ENCODE data around the gene ACOT7.

Gene ACOT7

GRCh38 chr1:6424000-6424565, 30.5 kb upstream of the ACOT7 start:
- DNase-seq, result no peak

DNA sequence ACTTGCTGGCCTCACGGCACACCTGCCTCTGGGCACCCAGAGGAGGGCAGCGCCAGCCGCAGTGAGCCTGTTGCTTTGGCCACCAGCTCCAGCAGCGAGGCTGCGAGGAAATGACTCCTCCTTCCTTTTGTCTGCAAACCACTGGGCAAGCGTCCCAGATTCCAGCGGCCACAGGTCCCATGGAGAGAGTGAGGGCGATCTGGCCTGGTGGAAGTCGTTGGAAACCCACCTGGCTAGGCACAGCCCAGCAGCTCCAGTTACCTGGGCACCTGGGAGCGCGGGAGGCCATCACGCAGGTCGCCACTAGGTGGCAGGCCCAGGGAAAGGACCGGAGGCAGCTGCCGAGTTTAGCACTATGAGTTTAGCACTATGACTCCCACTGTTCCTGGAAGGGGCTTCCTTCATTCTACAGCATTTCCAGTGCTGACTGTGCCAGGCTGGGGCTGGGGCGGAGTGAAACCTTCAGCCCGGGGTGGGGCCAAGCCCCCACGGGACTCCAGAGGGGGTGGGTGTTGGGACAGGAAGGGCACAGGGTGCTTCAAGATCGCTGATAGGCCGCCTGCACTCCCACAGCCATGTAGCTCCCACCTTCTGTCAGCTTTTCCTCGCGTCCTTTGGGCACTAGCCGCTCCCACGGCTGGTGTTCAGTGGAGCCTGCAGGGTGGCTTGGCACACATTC, 29.9 kb upstream of the ACOT7 start:
- peak; percentile 58 to 75 for DNase-seq

GRCh38 chr1:6421266-6421665, 27.7 kb upstream of the ACOT7 start:
- DNase-seq, result no peak

GRCh38 chr1:6420454-6421042, 27.0 kb upstream of the ACOT7 start:
- no peak for DNase-seq

DNA sequence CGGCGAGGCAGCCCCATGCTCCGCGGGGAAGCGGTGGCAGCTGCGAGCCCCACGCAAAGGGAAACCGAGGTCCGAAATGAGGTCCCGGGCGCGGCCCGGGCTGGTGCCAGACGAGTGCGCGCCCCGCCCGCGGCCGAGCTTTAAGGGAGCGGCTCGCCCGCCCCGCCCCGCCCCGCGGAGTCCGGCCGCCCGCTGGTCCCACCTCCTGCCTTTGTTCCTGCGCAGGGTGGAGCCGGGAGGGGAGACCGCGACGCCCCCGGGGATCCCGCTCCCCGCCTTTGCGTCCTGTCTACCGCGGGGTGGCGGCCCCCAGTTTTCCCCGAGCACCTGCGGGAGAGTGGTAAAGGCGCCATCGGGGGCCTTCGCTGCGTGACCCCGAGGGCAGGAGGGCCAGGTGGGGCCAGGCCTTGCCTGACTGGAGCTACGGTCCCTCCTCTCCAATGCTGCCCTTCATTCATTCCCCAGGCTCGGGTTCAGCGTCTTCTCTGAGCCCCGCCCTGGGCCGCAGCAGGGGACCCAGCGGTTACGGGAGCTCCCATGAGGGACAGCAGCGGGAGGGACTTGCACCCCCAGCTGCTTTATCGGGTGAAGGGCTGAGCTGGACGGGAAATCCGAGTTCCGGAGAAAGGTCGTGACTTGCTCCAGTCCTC, 26.4 kb upstream of the ACOT7 start, which contains the start of gene HES2:
Gene HES2, minus strand, starts transcription at position 116 of the 650 bp plus-strand sequence. Its CDS starts 99 bp downstream, at position 17.
- no peak for DNase-seq

DNA sequence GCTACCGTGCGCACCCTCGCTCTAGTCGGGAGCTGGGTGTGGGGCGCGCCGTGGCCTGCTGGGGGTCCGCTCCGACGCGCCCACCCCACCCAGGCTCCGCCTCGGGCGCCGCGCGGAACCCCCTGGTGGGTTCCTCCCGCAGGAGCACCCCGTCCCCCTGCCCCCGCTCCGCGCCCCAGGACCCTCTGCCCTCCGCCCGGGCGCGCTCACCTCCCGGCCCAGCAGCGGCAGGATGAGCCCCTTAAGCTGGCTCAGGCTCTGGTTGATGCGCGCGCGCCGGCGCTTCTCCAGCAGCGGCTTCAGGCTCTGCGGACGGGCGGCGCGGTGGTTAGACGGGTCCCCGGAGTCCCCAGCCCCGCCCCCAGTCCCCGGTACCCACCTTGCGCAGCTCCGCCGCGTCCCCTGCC, 25.8 kb upstream of the ACOT7 start:
- no peak for DNase-seq

GRCh38 chr1:6418668-6419396, 25.3 kb upstream of the ACOT7 start:
- DNase-seq, result no peak

- no peak for DNase-seq
These were observed 24.5 kb upstream of the ACOT7 start for GRCh38 chr1:6417961-6418667.

GRCh38 chr1:6416906-6417305, 23.3 kb upstream of the ACOT7 start:
- DNase-seq, result no peak

DNA sequence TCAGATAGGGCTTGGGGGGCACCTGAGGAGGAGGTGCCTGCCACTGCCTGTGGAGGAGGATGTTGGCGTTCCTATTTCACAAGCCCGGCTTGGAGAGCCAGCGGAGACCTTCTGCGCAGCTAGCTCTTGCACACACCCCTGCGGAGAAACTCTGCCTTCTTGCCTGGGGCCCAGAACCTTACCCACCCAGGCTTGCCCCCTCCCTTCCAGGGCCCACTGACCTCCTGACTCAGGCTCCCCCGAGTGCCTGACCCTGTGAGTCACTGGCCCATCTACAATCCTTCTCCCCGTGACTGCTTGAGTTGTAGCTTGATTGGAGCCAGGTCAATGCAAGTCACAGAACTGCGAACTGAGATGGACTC, 22.7 kb upstream of the ACOT7 start:
- DNase-seq, result no peak

GRCh38 chr1:6414881-6415626, 21.5 kb upstream of the ACOT7 start:
- no peak for DNase-seq

DNA sequence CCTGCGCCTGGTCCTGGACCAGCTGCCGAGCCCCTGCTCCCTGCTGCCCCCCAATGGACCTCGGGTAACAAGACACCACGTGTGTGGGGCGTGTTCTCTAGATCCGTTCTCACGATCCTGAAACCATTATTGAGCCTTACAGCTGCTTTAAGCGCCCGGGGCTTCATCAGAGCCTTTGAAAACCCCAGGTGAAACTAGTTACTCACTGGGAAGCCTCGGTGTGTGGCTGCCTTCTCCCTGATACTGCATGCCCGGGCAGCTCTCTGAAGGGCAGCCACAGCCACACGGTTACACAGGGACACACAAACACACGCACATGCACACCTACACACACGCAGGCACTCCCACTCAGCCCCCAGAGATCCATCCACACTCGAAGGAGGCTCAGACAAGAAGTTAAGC, 20.9 kb upstream of the ACOT7 start:
- DNase-seq, result peak in 1 of 2 donors; percentile 35

DNA sequence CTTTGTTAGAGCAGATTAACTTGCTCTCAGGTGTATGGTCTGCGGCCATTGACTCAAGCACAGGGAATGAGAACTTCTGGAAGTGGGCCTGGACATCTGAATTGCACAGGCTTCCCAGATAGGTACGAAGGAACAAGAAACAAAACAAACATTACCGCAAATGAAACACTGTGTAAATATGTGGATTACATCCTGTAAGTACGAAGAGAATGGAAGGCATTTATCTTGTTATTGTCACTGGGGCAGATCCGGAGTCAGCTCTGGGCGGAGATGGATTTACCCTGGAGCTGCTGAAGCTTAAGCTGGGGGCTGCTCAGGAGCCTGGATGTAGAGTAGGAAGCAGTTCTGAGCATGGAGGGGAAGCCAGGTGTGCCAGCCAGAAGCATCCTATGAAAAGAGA, 19.3 kb upstream of the ACOT7 start:
- DNase-seq, result no peak

- DNase-seq, result no peak
These were observed 16.8 kb upstream of the ACOT7 start for GRCh38 chr1:6410248-6410893.

- no peak for DNase-seq
These were observed 16.2 kb upstream of the ACOT7 start for GRCh38 chr1:6409733-6410132.

DNA sequence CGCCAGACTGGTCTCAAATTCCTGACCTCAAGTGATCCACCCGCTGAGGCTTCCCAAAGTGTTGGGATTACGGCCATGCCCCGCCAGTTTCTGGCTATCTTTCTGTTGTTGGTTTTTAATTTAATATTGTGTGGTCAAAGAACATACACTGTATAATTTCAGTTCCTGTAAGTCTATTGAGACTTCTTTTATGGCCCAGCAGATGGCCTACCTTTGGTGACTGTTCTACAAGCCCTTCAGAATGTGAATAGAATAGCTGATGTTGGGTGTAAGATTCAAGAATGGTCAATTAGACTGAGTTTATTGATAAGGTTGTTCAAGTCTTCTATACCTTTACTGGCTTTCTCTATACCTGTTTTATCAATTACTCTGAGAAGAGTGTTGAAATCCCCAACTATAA, 15.5 kb upstream of the ACOT7 start:
- DNase-seq, result no peak

GRCh38 chr1:6408023-6408422, 14.5 kb upstream of the ACOT7 start:
- no peak for DNase-seq

GRCh38 chr1:6401673-6402072, 8.1 kb upstream of the ACOT7 start:
- DNase-seq, result peak in 1 of 2 donors; percentile 56

DNA sequence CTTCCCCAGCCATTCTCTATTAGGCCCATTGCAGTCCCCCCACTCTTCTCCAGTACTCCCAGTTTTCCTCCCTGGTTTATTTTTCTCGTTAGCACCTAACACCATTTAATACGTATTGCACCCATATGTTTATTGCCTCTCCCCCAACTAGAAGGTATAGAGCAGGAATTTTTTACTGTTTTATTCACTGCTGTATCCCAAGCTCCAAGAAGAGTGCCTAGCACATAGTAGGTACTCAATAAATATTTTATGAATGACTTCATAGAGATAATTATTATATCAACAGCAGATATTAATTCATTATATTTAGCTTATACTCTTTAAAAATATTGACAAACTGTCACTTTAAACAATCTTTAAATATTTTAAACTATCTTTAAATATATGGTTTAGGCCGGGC, 5.7 kb upstream of the ACOT7 start:
- no peak for DNase-seq

GRCh38 chr1:6397844-6398441, 4.4 kb upstream of the ACOT7 start:
- DNase-seq, result no peak

GRCh38 chr1:6396998-6397397, 3.4 kb upstream of the ACOT7 start:
- DNase-seq, result no peak

All from CD4-positive, alpha-beta T cell treated with Interleukin-1 beta for 1 hour (primary cell).